Activated gamma-delta T cell treated with Interleukin-2 at 50 U/mL for 16 hours (primary cell): ENCODE measurements around the gene SEZ6L.
A peak's percentile ranks its signal among the peaks of the same experiment; 100 is the strongest.
"Not testable (repeated sequence)": the region's sequence is repeated elsewhere in the genome, so short reads cannot be mapped to it uniquely, and the experiment has no call there.

Experiments used
- DNase-seq: peaks from one replicate; pipeline ENCODE4 v3.0.0-alpha.2; 2020

SEZ6L gene

GRCh38 chr22:26391623-26392022, 222.4 kb downstream of the SEZ6L start:
- no peak for DNase-seq

GRCh38 chr22:26393929-26394328, 224.7 kb downstream of the SEZ6L start:
- no peak for DNase-seq

- DNase-seq, result no peak
Measured at GRCh38 chr22:26394777-26395176, 225.5 kb downstream of the SEZ6L start.

- no peak for DNase-seq
Measured at GRCh38 chr22:26395926-26396325, 226.7 kb downstream of the SEZ6L start.

GRCh38 chr22:26398741-26399153, 229.5 kb downstream of the SEZ6L start:
- peak; percentile 37 for DNase-seq

- DNase-seq, result no peak
Measured at GRCh38 chr22:26399289-26399688, 230.0 kb downstream of the SEZ6L start.

GRCh38 chr22:26401726-26402125, 232.5 kb downstream of the SEZ6L start:
- DNase-seq, result no peak

- DNase-seq, result no peak
Measured at GRCh38 chr22:26404851-26405421, 235.7 kb downstream of the SEZ6L start.

- DNase-seq, result no peak
Measured at GRCh38 chr22:26406118-26406517, 236.9 kb downstream of the SEZ6L start.

GRCh38 chr22:26408562-26409220, 239.4 kb downstream of the SEZ6L start:
- not testable (repeated sequence) for DNase-seq

GRCh38 chr22:26409719-26410335, 240.6 kb downstream of the SEZ6L start:
- DNase-seq, result no peak

- DNase-seq, result no peak
Measured at GRCh38 chr22:26410386-26410785, 241.1 kb downstream of the SEZ6L start.

- no peak for DNase-seq
Measured at GRCh38 chr22:26414347-26414746, 245.1 kb downstream of the SEZ6L start.

GRCh38 chr22:26416256-26416655, 247.0 kb downstream of the SEZ6L start:
- no peak for DNase-seq

- DNase-seq, result no peak
Measured at GRCh38 chr22:26416670-26417276, 247.5 kb downstream of the SEZ6L start.

- DNase-seq, result no peak
Measured at GRCh38 chr22:26417406-26417805, 248.1 kb downstream of the SEZ6L start.

GRCh38 chr22:26418620-26419019, 249.4 kb downstream of the SEZ6L start:
- no peak for DNase-seq

- no peak for DNase-seq
Measured at GRCh38 chr22:26426924-26427323, 257.7 kb downstream of the SEZ6L start.

GRCh38 chr22:26428515-26429457, 259.5 kb downstream of the SEZ6L start, which contains the start of gene ASPHD2:
ASPHD2 (plus strand) TSS chr22:26429260; CDS start chr22:26433616, 4,356 bp downstream.
- DNase-seq, result peak; percentile 69

GRCh38 chr22:26429458-26430286, 260.4 kb downstream of the SEZ6L start:
- DNase-seq, result no peak

GRCh38 chr22:26430600-26430999, 261.3 kb downstream of the SEZ6L start:
- no peak for DNase-seq
